Peyer's patch (tissue), 4 donors: ENCODE data around the gene KIF14. TPM values are rescaled to one million over a fixed set of nuclear protein-coding genes. Genes with fewer than 3 reads are reported as not detected.

Experiments used
- DNase-seq, 3 donors: peaks; one replicate each; pipeline ENCODE4 v3.0.0-alpha.2; 2017 to 2019
- H3K27ac ChIP-seq, 4 donors: fragments of 200-600 bp; sonication (generic); one replicate each; pipeline ENCODE4 v1.5.1; 2016 to 2019
- H3K27me3 ChIP-seq, 2 donors: fragments of 200-600 bp; sonication (generic); one replicate each; pipeline ENCODE4 v1.5.1; 2019
- H3K36me3 ChIP-seq, 3 donors: fragments of 200-600 bp; sonication (generic); one replicate each; pipeline ENCODE4 v1.5.1; 2016 to 2019
- H3K4me1 ChIP-seq, 4 donors: fragments of 200-600 bp; sonication (generic); one replicate each; pipeline ENCODE4 v1.5.1; 2016 to 2019
- H3K4me3 ChIP-seq, 4 donors: fragments of 200-600 bp; sonication (generic); 1 replicate in 3 of 4; 2 replicates in 1 of 4; pipeline ENCODE4 v1.5.1; 2016 to 2019; ENCODE audit warnings: mild to moderate bottlenecking in 1 of 4
- H3K9me3 ChIP-seq, 4 donors: fragments of 200-600 bp; sonication (generic); one replicate each; pipeline ENCODE4 v1.5.1; 2016 to 2019; ENCODE audit warnings: mild to moderate bottlenecking in 1 of 4
- CTCF ChIP-seq, 6 experiments: fragments of 450-650 bp in 4 of 6; fragments of 200-600 bp in 2 of 6; sonication (generic) in 1 of 6; IDR thresholded peaks; one replicate each; pipeline ENCODE4 v1.5.1; 2017 to 2019; ENCODE audit warnings: antibody characterized with exemption in 6 of 6, mild to moderate bottlenecking in 3 of 6, moderate library complexity in 1 of 6
- POLR2A ChIP-seq, 2 donors: fragments of 450-650 bp; IDR thresholded peaks; one replicate each; pipeline ENCODE4 v1.5.1; 2017; ENCODE audit warnings: antibody characterized with exemption in 2 of 2, mild to moderate bottlenecking in 2 of 2, moderate library complexity in 2 of 2
- total RNA-seq, 4 donors: library from RNA; depleted of rRNA; stranded (reverse); fragments of >200 nt; gene quantifications; one replicate each; pipeline ENCODE4 v1.1.0, GENCODE V29; 2016

The KIF14 gene
- total RNA-seq, 4 donors from 2014 or later, result 0.85 to 2.5 (median 1.1) TPM

- peaks cover 0 to 41% (median 3%) of the 10 kb centered on the region in 3 donors for H3K36me3 ChIP-seq
- no peak overlapping the region for H3K4me3 ChIP-seq
- H3K27me3 ChIP-seq, result no peaks in the 10 kb centered on the region
- no peaks in the 10 kb centered on the region for H3K9me3 ChIP-seq
- no peak overlapping the region for H3K27ac ChIP-seq
- TF ChIP-seq POLR2A (IDR thresholded peaks at IDR 0.05) (no peak), CTCF (IDR thresholded peaks at IDR 0.05) (no peak)
- no peak for DNase-seq
- H3K4me1 ChIP-seq, result peaks cover 0 to 11% (median 3%) of the 10 kb centered on the region in 4 donors
Observed at GRCh38 chr1:200665861-200666260, 45.3 kb upstream of the KIF14 start.

GRCh38 chr1:200660719-200661118 is 40.2 kb upstream of the KIF14 start:
- Histone ChIP-seq H3K27me3 (no peaks in the 10 kb centered on the region), H3K36me3 (peaks cover 0 to 85% (median 3%) of the 10 kb centered on the region in 3 donors), H3K9me3 (no peaks in the 10 kb centered on the region), H3K4me3 (no peak overlapping the region), H3K27ac (no peak overlapping the region), H3K4me1 (no peaks in the 10 kb centered on the region)
- TF ChIP-seq POLR2A (IDR thresholded peaks at IDR 0.05) (no peak), CTCF (IDR thresholded peaks at IDR 0.05) (no peak)
- no peak for DNase-seq

GRCh38 chr1:200659269-200659668 is 38.7 kb upstream of the KIF14 start:
- DNase-seq, result no peak
- no peak overlapping the region for H3K4me3 ChIP-seq
- peaks cover 0 to 83% (median 3%) of the 10 kb centered on the region in 3 donors for H3K36me3 ChIP-seq
- no peak overlapping the region for H3K27ac ChIP-seq
- no peaks in the 10 kb centered on the region for H3K9me3 ChIP-seq
- TF ChIP-seq POLR2A (IDR thresholded peaks at IDR 0.05), result no peak
- no peak for TF ChIP-seq CTCF (IDR thresholded peaks at IDR 0.05)
- H3K4me1 ChIP-seq, result no peaks in the 10 kb centered on the region
- no peaks in the 10 kb centered on the region for H3K27me3 ChIP-seq

GRCh38 chr1:200658037-200658818 is 37.7 kb upstream of the KIF14 start:
- peaks cover 0 to 78% (median 3%) of the 10 kb centered on the region in 3 donors for H3K36me3 ChIP-seq
- H3K27ac ChIP-seq, result no peak overlapping the region
- no peaks in the 10 kb centered on the region for H3K27me3 ChIP-seq
- no peak for DNase-seq
- H3K4me1 ChIP-seq, result no peaks in the 10 kb centered on the region
- H3K4me3 ChIP-seq, result no peak overlapping the region
- TF ChIP-seq CTCF (IDR thresholded peaks at IDR 0.05), result no peak
- TF ChIP-seq POLR2A (IDR thresholded peaks at IDR 0.05), result no peak
- H3K9me3 ChIP-seq, result no peaks in the 10 kb centered on the region

GRCh38 chr1:200654660-200655059 is 34.1 kb upstream of the KIF14 start:
- DNase-seq, result no peak
- Histone ChIP-seq H3K4me3 (no peak overlapping the region), H3K36me3 (peaks cover 0 to 62% (median 0%) of the 10 kb centered on the region in 3 donors), H3K27me3 (no peaks in the 10 kb centered on the region), H3K4me1 (no peaks in the 10 kb centered on the region), H3K9me3 (no peaks in the 10 kb centered on the region), H3K27ac (no peak overlapping the region)
- TF ChIP-seq CTCF (IDR thresholded peaks at IDR 0.05), result no peak
- TF ChIP-seq POLR2A (IDR thresholded peaks at IDR 0.05), result no peak
